Sigmoid colon (tissue), 4 donors: ENCODE results near the gene PTPRD.

Source experiments
- EP300 ChIP-seq, 4 donors: sonication (generic); formaldehyde crosslinking; IDR thresholded peaks; one replicate each; pipeline ENCODE4 v1.6.1; 2017; ENCODE audit warnings: antibody characterized with exemption in 4 of 4
- POLR2A ChIP-seq, 2 donors: fragments of 450-650 bp; IDR thresholded peaks; one replicate each; pipeline ENCODE4 v1.6.1; 2016; ENCODE audit warnings: antibody characterized with exemption in 2 of 2, mild to moderate bottlenecking in 2 of 2, moderate library complexity in 2 of 2
- POLR2AphosphoS5 ChIP-seq, 4 donors: sonication (generic); formaldehyde crosslinking; IDR thresholded peaks; one replicate each; pipeline ENCODE4 v1.6.1; 2017; ENCODE audit warnings: antibody characterized with exemption in 4 of 4
- TF ChIP-seq, protein P1 (sequence below), 4 experiments: fragments of 450-650 bp in 3 of 4; fragments of 200-600 bp in 1 of 4; IDR thresholded peaks; one replicate each; pipeline ENCODE4 v1.5.1; 2016 to 2019; ENCODE audit warnings: antibody characterized with exemption in 4 of 4, mild to moderate bottlenecking in 3 of 4, moderate library complexity in 2 of 4

DNA sequence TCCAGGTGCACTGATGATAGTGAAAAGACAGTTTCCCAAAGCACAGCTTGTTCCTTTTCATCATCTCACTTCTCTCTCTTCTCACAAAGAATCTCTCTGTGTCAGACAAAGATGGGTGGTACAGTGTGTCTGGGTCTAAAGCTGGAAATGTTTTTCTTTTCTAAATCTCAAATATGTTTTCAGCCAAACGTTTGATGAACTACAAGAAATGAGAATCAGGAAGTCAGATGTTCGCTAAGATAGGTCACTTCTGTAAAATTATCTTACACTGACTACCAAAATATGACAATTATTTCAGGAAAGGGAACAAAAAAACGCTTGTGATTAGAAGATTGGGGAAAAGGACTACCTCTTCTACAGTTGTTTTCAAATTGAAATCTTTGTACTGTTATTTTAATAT is 708.8 kb downstream of the PTPRD start:
- TF ChIP-seq, protein P1, sequence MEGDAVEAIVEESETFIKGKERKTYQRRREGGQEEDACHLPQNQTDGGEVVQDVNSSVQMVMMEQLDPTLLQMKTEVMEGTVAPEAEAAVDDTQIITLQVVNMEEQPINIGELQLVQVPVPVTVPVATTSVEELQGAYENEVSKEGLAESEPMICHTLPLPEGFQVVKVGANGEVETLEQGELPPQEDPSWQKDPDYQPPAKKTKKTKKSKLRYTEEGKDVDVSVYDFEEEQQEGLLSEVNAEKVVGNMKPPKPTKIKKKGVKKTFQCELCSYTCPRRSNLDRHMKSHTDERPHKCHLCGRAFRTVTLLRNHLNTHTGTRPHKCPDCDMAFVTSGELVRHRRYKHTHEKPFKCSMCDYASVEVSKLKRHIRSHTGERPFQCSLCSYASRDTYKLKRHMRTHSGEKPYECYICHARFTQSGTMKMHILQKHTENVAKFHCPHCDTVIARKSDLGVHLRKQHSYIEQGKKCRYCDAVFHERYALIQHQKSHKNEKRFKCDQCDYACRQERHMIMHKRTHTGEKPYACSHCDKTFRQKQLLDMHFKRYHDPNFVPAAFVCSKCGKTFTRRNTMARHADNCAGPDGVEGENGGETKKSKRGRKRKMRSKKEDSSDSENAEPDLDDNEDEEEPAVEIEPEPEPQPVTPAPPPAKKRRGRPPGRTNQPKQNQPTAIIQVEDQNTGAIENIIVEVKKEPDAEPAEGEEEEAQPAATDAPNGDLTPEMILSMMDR (IDR thresholded peaks at IDR 0.05): no peak
- TF ChIP-seq POLR2AphosphoS5 (IDR thresholded peaks at IDR 0.05) (no peak), EP300 (IDR thresholded peaks at IDR 0.05) (no peak), POLR2A (IDR thresholded peaks at IDR 0.05) (no peak)
